PC-3 (cell line): ENCODE results near the gene VAPA. TPM values are rescaled to one million over a fixed set of nuclear protein-coding genes. Genes with fewer than 3 reads are reported as not detected.
"Not testable (repeated sequence)": the region's sequence is repeated elsewhere in the genome, so short reads cannot be mapped to it uniquely, and the experiment has no call there.

Experiments used
- ATAC-seq: fragments of 200-7000 bp; cut with Tn5 transposase; 2 replicates; pipeline ENCODE4 v1.9.1; 2020; ENCODE audit warnings: mild to moderate bottlenecking, moderate library complexity
- BruUV-seq: library from RNA; stranded (reverse); fragments of 400-500 nt; replicated peaks from 2 replicates; lab custom pipeline; 2021; lab: Mats Ljungman, UMichigan
- CTCF ChIA-PET: fragments of 300-600 bp; sonication (Branson Sonifier 250); formaldehyde crosslinking; loops from one replicate; lab custom pipeline; 2022; ENCODE audit warnings: antibody characterized with exemption; lab: Charles Lee
- POLR2A ChIA-PET: fragments of 300-600 bp; sonication (Branson Sonifier 250); formaldehyde crosslinking; loops from one replicate; lab custom pipeline; 2022; ENCODE audit warnings: antibody characterized with exemption; ENCODE audit not compliant: unreplicated experiment; lab: Charles Lee
- DNase-seq: peaks from one replicate; pipeline ENCODE4 v3.0.0-alpha.2; 2015
- H2AFZ ChIP-seq: fragments of 300-600 bp; sonication (generic); 2 replicates; pipeline ENCODE4 v1.6.0; 2016; ENCODE audit warnings: antibody characterized with exemption, low read length
- H3F3A ChIP-seq: fragments of 300-600 bp; sonication (generic); one replicate; pipeline ENCODE4 v1.6.0; 2017; ENCODE audit warnings: antibody characterized with exemption, low read length, control low read depth, mild to moderate bottlenecking; ENCODE audit not compliant: unreplicated experiment
- H3K27ac ChIP-seq: fragments of 300-600 bp; sonication (generic); 2 replicates; pipeline ENCODE4 v1.5.1; 2016; ENCODE audit warnings: mild to moderate bottlenecking, low read length
- H3K27me3 ChIP-seq: fragments of 300-600 bp; sonication (generic); 2 replicates; pipeline ENCODE4 v1.6.1; 2016; ENCODE audit warnings: low read length, mixed read lengths
- H3K36me3 ChIP-seq: fragments of 300-600 bp; sonication (generic); 2 replicates; pipeline ENCODE4 v1.6.1; 2016; ENCODE audit warnings: low read depth, mixed run types, low read length, mixed read lengths
- H3K4me1 ChIP-seq: fragments of 300-600 bp; sonication (generic); 2 replicates; pipeline ENCODE4 v1.5.1; 2016; ENCODE audit warnings: low read length; ENCODE audit not compliant: insufficient read depth
- H3K4me2 ChIP-seq: fragments of 300-600 bp; sonication (generic); 2 replicates; pipeline ENCODE4 v1.6.0; 2016; ENCODE audit warnings: low read length
- H3K4me3 ChIP-seq: fragments of 300-600 bp; sonication (generic); 2 replicates; pipeline ENCODE4 v1.5.1; 2016; ENCODE audit warnings: mild to moderate bottlenecking, low read length, mixed read lengths
- H3K79me2 ChIP-seq: fragments of 300-600 bp; sonication (generic); 2 replicates; pipeline ENCODE4 v1.6.1; 2017; ENCODE audit warnings: low read length, mixed read lengths
- H3K9ac ChIP-seq: fragments of 300-600 bp; sonication (generic); 2 replicates; pipeline ENCODE4 v1.6.0; 2016; ENCODE audit warnings: mild to moderate bottlenecking, low read length
- H3K9me2 ChIP-seq: fragments of 300-600 bp; sonication (generic); replicated peaks from 2 replicates; pipeline ENCODE4 v1.6.1; 2016; ENCODE audit warnings: mixed run types, low read length, mixed read lengths
- H3K9me3 ChIP-seq: fragments of 300-600 bp; sonication (generic); 2 replicates; pipeline ENCODE4 v1.6.1; 2016; ENCODE audit warnings: low read length, mixed read lengths
- H4K20me1 ChIP-seq: fragments of 300-600 bp; sonication (generic); 2 replicates; pipeline ENCODE4 v1.6.1; 2016; ENCODE audit warnings: low read length, mixed read lengths
- EZH2 ChIP-seq: fragments of 300-600 bp; sonication (generic); IDR thresholded peaks from one replicate; pipeline ENCODE4 v1.6.1; 2017; ENCODE audit warnings: antibody characterized with exemption, mild to moderate bottlenecking, low read length; ENCODE audit not compliant: unreplicated experiment
- EZH2phosphoT487 ChIP-seq: fragments of 300-600 bp; sonication (generic); IDR thresholded peaks from 2 replicates; pipeline ENCODE4 v1.6.1; 2018; ENCODE audit warnings: mild to moderate bottlenecking, antibody characterized with exemption, low read length, borderline replicate concordance
- intact Hi-C: fragments of 100-400 bp; cut with micrococcal nuclease; formaldehyde crosslinking; loops from 2 replicates; pipeline ENCODE4 v1.9.0; 2023
- total RNA-seq: library from RNA; depleted of rRNA; stranded (reverse); fragments of >200 nt; gene quantifications from 2 replicates; pipeline ENCODE4 v1.2.3, GENCODE V29; 2014
- TF ChIP-seq, protein P1 (sequence below): fragments of 300-600 bp; sonication (generic); conservative IDR thresholded peaks from 2 replicates; pipeline ENCODE4 v1.5.1; 2017; ENCODE audit warnings: antibody characterized with exemption, low read depth, mild to moderate bottlenecking, low read length

Gene VAPA
- total RNA-seq, 1 experiment from 2014 or later: 281 TPM

- Histone ChIP-seq H3K27ac (no peak overlapping the region), H3K4me2 (no peak overlapping the region), H3K9me2 (no peaks in the 10 kb centered on the region), H4K20me1 (no peaks in the 10 kb centered on the region), H2AFZ (no peak overlapping the region), H3K4me1 (peaks cover 16% of the 10 kb centered on the region), H3K27me3 (no peaks in the 10 kb centered on the region), H3F3A (no peaks in the 10 kb centered on the region), H3K9ac (no peak overlapping the region), H3K79me2 (no peaks in the 10 kb centered on the region), H3K9me3 (no peaks in the 10 kb centered on the region), H3K36me3 (no peaks in the 10 kb centered on the region), H3K4me3 (no peak overlapping the region)
- ATAC-seq (no peak), DNase-seq (no peak)
- POLR2A ChIA-PET: no interaction called here
- intact Hi-C loops: no loop called here
- CTCF ChIA-PET: no interaction called here
- no peak for TF ChIP-seq EZH2
- TF ChIP-seq, protein P1, sequence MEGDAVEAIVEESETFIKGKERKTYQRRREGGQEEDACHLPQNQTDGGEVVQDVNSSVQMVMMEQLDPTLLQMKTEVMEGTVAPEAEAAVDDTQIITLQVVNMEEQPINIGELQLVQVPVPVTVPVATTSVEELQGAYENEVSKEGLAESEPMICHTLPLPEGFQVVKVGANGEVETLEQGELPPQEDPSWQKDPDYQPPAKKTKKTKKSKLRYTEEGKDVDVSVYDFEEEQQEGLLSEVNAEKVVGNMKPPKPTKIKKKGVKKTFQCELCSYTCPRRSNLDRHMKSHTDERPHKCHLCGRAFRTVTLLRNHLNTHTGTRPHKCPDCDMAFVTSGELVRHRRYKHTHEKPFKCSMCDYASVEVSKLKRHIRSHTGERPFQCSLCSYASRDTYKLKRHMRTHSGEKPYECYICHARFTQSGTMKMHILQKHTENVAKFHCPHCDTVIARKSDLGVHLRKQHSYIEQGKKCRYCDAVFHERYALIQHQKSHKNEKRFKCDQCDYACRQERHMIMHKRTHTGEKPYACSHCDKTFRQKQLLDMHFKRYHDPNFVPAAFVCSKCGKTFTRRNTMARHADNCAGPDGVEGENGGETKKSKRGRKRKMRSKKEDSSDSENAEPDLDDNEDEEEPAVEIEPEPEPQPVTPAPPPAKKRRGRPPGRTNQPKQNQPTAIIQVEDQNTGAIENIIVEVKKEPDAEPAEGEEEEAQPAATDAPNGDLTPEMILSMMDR: no peak
- TF ChIP-seq EZH2phosphoT487: no peak
- BruUV-seq: no TSS peak
Measured at GRCh38 chr18:9901377-9901776, 12.4 kb upstream of the VAPA start.

DNA sequence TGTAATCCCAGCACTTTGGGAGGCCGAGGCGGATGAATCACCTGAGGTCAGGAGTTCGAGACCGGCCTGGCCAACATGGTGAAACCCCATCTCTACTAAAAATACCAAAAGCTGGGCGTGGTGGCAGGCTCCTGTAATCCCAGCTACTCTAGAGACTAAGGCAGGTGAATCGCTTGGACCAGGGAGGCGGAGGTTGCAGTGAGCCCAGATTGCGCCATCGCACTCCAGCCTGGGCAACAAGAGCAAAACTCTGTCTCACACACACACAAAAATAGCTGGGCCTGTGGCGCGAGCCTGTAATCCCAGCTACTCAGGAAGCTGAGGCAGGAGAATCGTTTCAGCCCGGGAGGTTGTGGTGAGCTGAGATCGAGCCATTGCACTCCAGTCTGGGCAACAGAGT, 11.6 kb upstream of the VAPA start:
- DNase-seq, H3K79me2 ChIP-seq, H3K27ac ChIP-seq, H3K4me3 ChIP-seq, H3K9me2 ChIP-seq, H3F3A ChIP-seq, H3K9ac ChIP-seq, CTCF ChIA-PET, intact Hi-C loops, H3K4me2 ChIP-seq, ATAC-seq, H3K27me3 ChIP-seq, BruUV-seq, H4K20me1 ChIP-seq, H3K36me3 ChIP-seq, H2AFZ ChIP-seq, POLR2A ChIA-PET, H3K9me3 ChIP-seq: not testable (repeated sequence)
- H3K4me1 ChIP-seq: peaks cover 16% of the 10 kb centered on the region

- no peaks in the 10 kb centered on the region for H4K20me1 ChIP-seq
- no peak overlapping the region for H3K4me2 ChIP-seq
- no peaks in the 10 kb centered on the region for H3K9me3 ChIP-seq
- no peaks in the 10 kb centered on the region for H3F3A ChIP-seq
- ATAC-seq (no peak), DNase-seq (no peak)
- peaks cover 16% of the 10 kb centered on the region for H3K4me1 ChIP-seq
- H3K4me3 ChIP-seq: no peak overlapping the region
- no peaks in the 10 kb centered on the region for H3K36me3 ChIP-seq
- BruUV-seq: no TSS peak
- intact Hi-C loops: no loop called here
- CTCF ChIA-PET: no interaction called here
- no peak overlapping the region for H3K27ac ChIP-seq
- H3K9ac ChIP-seq: no peak overlapping the region
- H3K9me2 ChIP-seq: no peaks in the 10 kb centered on the region
- no peak for TF ChIP-seq EZH2
- TF ChIP-seq, protein P1: no peak
- no peak for TF ChIP-seq EZH2phosphoT487
- H2AFZ ChIP-seq: no peak overlapping the region
- POLR2A ChIA-PET: no interaction called here
- H3K27me3 ChIP-seq: no peaks in the 10 kb centered on the region
- no peaks in the 10 kb centered on the region for H3K79me2 ChIP-seq
Measured at GRCh38 chr18:9902832-9903231, 11.0 kb upstream of the VAPA start.
